Esophagus squamous epithelium (tissue), 4 donors: ENCODE results near the gene COLGALT1.

Experiments
- CTCF ChIP-seq, 6 experiments: fragments of 450-650 bp in 4 of 6; fragments of 200-600 bp in 2 of 6; sonication (generic) in 2 of 6; IDR thresholded peaks; one replicate each; pipeline ENCODE4 v1.5.1; 2016 to 2019; ENCODE audit warnings: antibody characterized with exemption in 6 of 6, mild to moderate bottlenecking in 4 of 6, moderate library complexity in 4 of 6
- POLR2A ChIP-seq, 4 donors: fragments of 450-650 bp; IDR thresholded peaks; one replicate each; pipeline ENCODE4 v1.6.1; 2017; ENCODE audit warnings: antibody characterized with exemption in 4 of 4, mild to moderate bottlenecking in 4 of 4, moderate library complexity in 3 of 4

- no peak for TF ChIP-seq POLR2A (IDR thresholded peaks at IDR 0.05)
- no peak for TF ChIP-seq CTCF (IDR thresholded peaks at IDR 0.05)
Observed at GRCh38 chr19:17520865-17521264, 34.6 kb upstream of the COLGALT1 start.
